HG03139 (cell line): ENCODE results near the gene HPCAL1.

ENCODE experiments used
- ATAC-seq: cut with Tn5 transposase; IDR thresholded peaks from one replicate; pipeline ENCODE4 v1.9.1; 2021; ENCODE audit not compliant: unreplicated experiment

The HPCAL1 gene

DNA sequence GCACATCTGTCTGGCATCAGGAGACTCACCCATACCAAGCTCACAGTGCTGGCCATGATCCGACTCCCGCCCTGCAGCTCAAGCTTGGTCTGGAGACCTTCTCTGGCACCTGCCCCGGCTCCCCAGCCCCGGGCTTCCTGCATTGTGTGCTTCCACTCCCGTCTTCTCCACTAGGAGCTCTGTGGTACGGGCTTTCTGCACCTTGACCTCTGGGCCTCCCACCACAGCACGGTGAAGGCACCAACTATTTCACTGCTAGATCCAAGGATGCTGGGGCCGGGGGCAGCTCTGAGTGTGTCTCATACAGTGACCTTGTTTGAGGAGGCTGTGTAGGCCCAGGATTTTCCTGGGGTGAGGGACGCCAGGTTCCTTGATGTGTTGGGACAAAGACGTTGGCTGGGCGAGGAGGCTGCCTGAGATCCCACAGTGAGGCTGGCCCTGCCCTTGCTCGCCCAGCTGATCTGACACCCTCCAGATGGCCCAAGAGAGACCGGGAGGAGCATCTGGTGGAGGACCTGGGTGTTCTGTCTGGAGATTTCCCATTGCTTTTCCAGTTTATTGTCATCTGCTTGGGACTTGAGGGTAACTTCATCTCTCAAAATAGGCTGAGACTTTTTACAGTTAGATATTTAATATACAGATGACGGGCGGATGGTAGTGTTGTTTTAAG lies 64.0 kb downstream of the HPCAL1 start:
- no peak for ATAC-seq

DNA sequence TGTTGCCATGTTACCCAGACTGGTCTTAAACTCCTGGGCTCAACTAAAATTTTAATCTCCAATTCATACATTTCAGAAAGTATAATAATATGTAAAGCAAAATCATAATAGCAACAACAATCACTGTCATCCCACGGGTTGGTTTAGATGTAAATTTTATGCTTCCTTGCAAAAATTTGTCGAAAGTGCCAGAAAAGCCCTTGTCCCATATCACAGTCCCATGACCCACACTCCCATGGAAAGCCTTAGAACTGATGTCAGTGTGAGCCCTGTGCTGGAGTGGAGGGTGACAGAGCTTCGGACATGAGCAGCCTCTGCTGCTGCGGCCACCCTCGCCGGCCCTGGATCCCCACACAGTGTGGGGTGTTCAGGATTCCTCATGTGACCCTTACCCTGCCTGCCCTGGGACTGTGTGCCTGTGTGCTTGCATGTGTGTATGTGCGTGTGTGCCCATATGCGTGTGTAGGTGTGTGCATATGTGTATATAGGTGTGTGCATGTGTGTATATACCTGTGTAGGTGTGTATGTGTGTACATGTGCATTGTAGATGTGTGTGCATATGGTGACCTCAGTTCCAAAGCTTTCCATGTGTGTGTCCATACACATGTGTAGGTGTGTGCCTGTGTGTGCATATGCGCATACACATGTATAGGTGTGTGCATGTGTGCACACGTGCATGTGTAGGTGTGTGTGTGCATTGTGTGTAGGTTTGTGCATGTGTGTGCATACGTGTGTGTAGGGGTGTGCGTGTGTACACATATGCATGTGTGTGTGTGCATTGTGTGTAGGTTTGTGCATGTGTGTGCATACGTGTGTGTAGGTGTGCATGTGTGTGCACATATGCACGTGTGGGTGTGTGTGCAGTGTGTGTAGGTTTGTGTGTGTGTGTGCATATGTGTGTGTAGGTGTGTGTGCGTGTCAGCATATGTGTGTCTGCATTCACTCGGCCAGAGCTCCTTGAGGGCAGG lies 65.1 kb downstream of the HPCAL1 start:
- ATAC-seq, result no peak

DNA sequence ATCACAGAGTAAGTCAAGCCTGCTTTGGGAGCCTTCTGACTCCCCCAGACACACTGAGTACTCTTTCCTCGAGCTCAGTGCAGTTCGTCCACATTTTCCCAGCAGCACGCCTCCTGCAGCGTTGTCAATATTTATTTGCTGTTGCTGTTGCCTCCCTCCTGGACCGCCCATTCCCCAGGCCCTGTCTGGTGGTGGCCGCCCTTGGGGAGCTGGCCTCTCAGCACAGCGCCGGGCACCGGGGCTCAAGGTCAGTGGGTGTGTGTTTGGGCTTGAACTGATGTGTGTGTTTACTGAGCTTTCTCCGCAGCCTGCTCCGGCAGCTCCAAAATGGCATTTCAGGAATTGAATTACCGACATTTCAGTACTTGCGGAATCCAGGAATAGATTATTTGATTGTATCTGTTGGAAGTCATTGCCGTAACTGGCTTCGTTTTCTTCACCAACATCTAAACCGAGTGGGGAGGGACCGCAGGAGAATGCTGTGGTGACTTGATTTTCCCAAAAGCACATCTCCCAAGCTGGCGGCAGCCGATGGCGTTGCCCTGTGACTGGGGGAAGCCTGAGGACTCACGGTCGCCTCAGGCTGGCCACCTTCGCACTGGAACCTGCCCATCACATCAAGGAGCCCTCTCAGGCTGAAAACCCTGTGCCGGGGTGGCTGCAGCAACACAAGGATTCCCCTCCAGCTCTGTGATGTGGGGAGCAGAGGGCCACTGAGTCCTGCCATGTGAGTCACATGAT lies 66.0 kb downstream of the HPCAL1 start:
- no peak for ATAC-seq

DNA sequence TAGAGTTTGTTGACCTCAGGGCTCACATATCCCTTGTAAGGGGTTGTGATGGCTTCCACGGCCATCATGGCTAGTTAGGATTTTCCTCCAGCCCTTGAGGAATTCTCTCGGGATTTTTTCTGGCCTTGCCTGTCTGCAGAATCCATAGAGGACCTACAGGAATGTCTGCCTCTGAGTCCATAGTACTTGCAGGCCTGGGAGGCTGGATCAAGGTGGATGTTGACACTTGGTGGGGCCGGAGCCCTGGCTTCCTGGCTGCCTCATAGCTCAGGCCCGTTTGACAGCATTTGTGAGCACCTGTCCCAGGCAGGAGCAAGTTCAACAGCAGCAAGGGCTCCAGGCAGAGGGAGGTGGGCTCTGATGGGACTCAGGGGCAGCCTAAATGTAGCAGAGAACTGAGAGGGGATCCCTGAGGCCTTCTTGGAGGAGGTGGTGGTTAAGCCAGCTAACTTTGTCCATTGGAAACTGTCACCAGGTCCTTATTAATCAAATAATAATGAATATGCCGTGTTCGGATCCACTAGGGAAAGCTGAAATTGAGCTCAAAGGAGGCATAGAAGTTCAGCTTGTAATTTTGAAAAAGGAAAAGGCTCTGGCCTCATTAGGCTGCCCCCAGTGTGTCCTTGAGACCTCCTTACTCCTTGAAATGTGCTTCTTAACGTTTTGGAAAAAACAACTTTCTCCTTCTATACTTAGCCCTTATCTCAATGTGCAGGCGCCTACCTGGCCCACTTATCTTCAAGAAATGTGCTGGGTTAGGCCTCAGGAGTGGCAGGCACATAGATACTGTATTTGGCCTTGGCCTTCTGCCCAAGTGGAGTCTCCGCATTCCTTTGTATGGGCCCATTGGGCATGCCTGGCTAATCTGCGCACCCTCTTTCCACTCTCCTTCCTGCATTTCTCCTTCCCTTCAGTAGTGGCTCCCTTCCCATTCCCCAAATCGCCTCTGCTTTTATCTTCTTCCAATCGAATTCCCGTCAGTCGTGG lies 66.9 kb downstream of the HPCAL1 start:
- ATAC-seq, result no peak

DNA sequence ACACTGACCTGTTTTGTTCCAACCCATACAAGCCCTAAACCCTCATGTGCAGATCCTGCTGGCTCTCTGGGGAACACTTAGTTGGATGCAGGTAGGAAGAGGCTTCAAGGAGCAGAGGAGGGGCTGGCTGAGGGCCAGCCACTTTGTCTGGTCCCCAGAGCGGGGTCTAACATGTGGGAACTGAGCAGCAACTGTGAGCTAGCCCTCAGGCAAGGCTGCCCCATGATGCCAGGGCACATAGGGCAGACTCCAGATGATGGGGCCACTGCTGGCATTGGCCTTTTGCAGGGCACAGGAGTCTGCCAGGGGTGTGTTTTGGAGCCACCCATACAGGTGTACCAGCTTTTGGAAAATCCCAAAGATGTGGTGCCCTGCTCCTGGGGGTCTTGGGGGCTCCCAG lies 67.7 kb downstream of the HPCAL1 start:
- no peak for ATAC-seq

DNA sequence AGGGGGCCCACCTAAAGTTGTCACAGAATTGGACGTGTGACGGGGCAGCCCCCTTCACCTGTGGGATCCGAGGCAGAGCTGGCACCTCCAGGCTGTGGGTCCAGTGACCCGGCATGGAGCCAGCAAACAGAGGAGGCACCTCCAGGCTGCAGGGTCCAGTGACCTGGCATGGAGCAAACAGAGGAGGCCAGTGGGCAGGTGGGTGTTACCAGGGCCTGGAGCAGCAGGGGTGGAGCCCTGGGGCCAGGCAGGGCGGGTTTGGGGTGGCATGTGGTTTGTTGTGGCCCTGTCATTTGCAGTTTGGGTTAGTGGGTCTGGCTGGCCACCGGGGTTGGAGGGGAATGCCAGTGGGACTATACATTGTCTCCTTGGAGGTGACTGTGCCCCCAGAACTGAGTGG lies 68.2 kb downstream of the HPCAL1 start:
- ATAC-seq, result no peak

DNA sequence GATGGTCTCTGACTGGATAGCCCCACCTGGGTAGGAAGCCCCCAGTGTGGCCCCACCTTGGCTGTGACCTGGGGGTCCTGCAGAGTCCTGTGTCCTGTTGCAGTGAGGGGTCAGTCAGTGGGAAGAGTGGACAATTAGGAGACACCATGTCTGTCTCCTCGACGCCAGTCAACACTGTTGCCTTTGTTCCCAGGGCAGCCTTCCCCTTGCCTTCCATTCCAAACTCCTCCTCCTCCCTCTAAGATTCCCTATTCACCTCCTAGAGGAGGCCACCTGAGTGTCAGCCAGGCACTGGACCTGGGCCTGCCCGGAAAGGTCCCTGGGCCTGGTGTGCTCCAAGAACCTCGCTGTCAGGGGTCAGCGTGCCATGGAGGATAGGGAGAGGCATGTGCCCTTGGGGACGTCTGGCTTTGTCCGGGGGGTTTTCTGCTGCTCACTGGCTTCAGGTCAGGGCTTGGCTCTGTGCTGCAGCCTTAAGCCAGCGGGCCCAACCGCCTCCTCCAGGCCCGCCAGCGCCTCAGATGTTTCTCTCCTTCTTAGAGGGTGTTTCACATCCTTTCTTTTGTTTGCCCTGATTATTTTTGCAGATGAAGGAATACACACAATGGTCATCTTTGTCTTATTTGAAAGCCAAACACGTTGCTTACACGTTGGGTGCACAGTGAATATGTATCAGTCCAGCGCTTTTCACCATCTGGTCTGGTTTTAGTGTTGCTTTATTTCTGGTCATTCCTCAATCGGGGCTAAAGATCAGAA lies 68.9 kb downstream of the HPCAL1 start:
- ATAC-seq, result no peak

DNA sequence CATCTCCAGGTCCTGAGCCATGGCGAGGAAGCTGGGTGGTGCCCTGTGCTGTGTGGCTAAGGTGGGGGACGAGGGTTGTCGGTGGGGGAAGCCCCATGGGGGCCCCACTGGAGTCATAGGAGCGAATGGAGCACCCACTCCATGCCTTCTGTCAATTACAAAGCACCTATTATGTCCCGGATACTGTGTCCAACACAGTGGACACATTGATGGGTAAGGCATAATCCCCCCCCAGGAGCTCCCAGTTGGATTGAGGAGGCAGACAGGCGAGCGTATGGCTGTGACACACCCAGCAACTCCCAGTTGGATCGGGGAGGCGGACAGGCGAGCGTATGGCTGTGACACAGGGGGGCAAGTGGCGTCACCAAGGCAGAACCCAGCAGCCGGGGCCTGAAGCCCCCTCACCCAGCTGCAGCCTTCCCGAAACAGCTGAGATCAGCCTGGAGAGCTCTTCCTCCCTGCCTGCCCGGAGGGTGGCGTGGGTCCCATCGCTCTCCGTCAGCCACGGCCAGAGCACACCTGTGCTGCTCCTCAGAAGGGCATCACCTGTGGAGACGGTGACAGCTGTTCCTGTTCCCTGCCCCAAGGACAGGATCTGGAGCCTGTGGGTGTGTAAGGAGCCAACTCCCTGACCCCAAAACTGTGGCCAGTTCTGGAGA lies 69.6 kb downstream of the HPCAL1 start:
- no peak for ATAC-seq

DNA sequence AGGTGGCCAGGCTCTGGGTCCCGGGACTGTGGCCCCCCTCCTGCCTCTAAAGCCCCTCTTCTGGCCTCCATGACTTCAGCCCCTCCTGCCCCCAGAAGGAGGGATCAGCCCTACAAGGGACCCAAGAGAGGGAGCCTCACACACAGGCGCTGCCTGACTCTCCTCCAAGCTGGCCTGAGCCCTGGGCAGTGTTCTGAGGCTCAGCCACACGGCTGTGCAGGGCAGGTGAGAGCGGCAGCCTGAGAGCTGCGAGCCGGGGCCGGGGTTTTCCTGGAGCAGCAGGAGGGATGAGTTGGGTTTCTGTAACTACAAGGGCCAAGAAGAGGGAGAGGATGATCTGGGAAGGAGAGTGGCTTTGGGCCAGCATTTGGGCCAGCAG lies 70.1 kb downstream of the HPCAL1 start:
- no peak for ATAC-seq

DNA sequence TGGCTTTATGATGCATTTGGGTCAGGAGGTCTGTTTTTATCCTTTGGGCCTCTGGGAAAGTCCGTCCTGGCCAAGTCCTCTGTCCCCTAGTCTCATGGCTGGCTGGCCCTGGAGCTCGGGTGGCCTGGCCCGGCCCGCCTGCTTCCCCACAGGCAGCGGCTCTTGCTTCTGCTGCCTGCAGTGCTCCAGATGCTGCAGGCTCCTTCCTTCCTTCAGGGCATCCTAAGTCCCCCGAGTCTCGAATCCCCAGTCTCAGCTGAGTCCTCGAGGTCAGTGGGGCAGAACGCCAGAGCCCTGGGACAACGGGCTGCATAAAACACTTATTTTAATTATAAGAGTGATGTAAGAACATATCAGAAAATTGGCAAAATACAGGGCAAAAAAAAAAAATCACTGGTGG lies 71.2 kb downstream of the HPCAL1 start:
- no peak for ATAC-seq

DNA sequence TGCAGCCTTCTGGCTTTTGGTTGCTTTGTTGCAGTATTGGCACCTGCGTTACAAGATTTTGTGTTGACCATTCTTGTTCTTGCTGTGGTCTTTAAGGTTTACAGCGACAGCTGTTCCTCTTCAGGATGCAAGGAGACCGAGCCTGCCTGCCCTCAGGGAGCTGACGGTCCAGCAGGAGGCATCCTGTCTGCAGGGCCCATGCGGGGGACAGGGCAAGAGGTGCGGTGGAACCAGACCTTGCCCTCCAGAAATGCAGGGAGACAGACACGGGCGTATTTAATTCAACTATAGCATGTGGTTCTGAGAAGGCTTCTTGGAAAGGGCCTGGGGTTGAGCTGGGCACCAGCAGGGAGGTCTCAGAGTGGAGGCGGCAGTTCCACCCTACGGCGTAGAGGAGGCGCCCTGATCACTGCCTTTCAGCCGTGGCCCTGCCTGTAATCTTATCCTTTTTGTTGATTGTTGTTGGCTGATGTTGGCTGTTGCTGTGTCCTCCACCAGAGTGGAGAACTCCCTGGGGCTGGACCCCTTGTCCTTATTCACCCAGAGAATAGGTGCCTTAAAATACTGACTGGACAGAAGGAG lies 71.7 kb downstream of the HPCAL1 start:
- no peak for ATAC-seq

DNA sequence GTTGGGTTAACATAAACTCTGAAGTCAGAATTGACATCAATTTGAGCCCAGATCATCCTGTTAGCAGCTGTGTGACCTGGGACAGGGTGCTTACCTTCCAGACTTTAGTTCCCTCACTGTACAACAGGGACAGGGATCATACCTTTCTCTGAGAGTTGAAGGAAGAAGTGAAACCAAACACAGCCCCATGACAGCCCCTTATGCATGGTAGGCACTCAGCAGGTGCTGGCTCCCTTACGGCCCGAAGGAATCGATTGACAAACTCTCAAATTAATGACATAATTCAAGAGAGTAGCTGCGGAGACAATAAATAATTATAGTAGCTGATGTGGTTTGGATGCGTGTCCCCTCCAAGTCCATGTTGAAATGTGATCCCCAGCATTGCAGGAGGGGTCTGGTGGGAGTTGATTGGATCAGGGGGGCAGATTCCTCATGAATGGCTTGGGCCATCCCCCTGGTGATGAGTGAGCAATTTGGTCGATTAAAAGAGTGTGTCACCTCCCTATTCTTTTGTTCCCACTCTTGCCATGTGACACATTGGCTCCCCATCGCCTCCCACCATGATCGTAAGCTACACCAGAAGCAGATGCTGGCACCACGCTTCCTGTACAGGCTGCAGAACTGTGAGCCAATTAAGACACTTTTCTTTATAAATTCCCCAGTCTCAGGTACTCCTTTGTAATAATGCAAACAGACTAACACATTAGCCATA lies 73.0 kb downstream of the HPCAL1 start:
- ATAC-seq, result no peak

DNA sequence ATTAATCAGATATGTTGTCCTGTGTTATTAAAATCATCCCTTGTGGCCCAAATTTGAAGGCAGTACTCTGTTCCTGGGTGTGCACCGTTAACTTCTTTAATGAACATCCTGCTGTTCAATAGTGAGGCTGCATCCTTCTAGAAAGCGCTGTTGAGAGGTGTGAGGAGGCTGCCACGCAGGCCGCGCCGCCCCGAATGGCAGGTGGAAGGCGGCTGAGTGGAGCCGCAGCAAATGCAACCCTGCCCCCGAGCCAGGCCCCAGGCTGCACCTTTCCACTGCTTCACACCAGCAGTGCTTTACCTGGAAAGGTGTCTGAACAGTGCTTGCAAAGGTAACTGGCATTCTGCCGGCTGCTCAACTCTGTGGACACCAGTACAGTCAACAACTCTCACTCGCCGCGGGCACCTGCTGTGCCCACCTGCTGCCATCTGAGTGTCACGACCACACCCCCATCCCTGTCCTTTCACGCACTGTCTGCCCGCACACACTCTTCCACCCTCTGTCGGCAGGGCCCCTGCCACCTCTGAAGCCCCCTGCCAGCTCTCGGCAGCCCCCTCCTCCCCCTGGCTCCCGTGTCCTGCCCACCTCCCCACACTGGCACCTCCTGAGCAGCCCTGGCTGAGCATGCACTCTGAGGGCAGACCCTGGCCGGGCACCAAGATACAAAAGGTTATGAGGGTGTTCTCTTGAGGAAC lies 74.5 kb downstream of the HPCAL1 start:
- no peak for ATAC-seq

DNA sequence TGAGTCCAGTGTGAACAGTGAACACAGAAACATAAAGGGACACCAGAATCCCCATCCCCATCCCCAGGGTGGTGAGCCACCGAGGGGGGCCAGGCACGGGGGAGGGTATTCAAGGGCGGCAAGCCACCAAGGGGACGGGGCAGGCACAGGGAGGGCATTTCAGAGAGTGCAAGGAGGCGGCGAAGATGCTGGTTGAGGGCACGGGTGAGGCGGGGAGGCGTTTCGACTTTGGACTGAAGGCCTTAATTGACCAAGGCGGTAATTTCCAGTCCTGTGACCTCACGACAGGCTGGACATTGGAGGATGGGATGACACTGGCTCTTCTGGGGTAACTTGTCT lies 75.0 kb downstream of the HPCAL1 start:
- ATAC-seq, result no peak

DNA sequence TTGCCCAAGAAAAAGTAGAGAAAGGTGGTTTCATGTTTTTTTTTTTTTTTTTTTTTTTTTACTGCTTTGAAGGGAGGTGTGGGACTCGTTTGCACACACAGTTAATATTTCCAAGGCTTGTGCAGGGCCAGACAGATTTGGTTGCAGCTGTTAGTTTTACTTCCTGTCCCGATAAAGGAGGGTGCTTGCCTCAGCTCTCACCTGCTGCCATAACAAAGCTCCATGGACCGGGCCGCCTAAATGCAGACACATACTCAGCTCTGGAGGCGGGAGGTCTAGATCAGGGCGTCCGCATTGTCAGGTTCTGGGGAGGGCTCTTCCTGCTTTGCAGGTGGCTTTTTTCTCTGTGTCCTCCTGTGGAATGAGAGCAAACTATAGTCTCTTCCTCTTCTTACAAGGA lies 75.5 kb downstream of the HPCAL1 start:
- ATAC-seq, result peak; percentile 62

DNA sequence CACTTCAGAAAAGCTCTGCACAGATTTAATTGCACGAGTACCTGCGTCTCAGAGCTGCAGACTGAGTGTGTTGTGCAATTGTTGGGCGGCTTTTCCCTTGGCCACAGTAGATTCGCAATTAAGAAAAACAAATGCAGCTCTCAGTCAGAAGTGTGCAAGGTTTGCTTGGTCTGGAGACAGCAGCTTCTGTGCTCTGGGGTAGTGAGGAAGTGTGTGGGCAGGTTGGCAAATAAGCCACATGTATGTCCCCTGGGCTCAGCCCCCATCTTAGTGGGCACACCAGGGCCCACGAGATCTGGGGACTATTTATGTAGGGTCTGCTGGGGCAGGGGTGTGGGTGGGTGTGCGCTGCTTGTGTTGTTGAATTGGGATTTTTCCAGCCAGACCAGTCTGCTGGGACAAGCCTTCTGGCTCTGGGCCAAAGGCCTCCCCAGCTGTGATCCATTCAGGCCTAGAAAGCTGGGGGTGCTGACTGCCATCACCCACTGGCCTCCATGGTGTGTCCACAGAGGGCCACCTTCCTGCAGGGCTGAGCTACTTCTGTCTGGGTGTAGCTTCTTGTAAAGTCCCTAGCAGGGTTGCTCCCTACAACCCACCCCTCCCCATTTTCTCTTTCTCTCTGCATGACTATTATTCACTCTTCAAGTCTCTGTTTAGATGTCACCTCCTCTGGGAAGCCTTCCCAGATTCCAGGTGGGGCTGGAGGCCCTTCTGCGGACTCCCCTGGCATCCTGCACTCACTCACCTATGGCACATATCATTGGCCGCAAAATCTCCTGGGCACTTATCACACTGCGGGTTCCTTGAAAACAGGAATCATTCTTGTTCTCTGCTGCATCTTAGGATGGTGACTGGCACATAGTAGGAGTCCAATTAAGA lies 77.6 kb downstream of the HPCAL1 start:
- no peak for ATAC-seq

DNA sequence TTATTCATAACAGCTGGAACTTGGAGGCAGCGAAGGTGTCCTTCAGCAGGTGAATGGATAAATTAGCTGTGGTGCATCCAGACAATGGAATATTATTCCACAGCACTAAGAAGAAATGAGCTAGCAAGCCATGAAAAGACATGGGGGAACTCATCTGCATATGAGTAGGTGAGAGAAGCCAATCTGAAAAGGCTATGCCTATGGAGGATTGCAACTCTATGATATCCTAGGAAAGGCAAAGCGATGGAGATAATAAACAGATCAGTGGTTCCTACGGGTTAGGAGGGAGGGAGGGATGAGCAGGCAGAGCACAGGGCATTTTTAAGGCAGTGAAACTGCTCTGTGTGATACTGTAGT lies 79.3 kb downstream of the HPCAL1 start:
- no peak for ATAC-seq
